ENCODE measurements around the gene PTPRCAP.
A peak's percentile ranks its signal among the peaks of the same experiment; 100 is the strongest.

Gene PTPRCAP

DNA sequence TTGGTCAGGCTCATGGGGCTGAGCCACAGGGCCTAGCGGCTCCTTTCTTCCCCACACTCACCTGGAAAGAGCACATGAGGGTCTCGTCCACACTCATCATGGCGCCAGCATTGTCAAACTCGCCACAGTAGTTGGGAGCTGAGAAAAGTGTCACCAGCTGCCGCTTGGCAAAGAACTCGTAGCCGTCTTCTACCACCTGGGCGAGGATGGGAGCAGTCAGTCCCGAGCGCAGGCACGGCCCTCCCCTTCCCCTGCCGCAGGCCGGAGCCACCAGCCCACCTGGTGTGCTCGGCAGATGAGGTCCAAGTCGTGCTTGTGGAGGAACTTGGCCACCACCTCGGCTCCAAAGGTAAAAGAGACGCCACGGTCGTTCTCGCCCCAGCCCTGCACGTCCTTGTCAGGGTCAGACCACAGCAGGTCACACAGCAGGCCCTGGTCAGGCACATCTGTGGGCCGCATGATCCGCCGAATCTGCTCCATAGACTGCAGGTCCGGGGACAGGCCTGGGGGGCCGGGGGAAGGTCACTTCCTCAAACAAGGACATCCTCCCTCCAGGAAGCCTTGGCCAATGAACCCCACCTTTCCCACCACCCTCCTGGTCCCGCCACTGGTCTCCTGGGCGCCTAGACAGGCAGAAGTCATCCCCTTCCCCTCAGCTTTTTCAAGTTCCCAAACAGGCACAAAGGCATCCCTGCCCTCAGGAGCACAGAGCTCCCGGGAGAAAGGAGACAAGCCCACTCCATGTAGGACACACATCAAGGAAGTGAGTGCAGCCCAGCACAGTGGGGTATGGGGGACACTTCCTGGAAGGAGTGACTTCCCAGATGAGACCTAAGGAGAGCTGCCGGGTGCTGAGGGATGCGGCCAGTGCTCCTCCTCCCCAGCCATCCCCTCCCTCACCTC is 38.6 kb downstream of the PTPRCAP start:
- DNase-seq (ENCODE audit: low read depth in 2 of 3, low spot score in 2 of 3) = no peak

DNA sequence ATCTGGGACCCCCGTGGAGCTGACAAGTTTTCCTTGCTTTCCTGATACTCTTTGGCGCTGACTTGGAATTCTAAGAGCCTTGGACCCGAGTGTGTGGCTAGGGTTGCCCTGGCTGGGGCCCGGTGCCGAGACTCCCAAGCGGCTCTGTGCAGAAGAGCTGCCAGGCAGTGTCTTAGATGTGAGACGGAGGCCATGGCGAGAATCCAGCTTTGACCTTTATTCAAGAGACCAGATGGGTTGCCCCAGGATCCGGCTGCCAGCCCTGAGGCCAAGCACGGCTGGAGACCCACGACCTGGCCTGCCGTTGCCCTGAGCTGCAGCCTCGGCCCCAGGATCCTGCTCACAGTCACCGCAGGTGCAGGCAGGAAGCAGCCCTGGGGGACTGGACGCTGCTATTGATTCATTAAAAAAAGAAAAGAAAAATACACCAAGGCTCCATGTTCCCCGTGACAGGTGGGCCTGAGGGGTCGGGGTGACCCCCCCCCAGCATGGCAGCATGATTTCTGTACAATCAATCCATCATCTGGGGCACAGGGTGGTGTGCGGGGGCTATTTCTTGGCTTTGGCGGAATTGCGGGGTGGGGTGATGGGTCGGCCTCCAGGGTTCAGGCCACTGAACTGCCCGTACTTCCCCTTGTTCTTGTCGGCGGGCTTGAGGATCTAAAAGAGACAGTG is 39.4 kb downstream of the PTPRCAP start:
- DNase-seq (ENCODE audit: low read depth in 2 of 3, low spot score in 2 of 3) = no peak

- DNase-seq (ENCODE audit: low read depth in 2 of 3, low spot score in 2 of 3) = no peak
Observed at GRCh38 chr11:67397536-67397935, 39.9 kb downstream of the PTPRCAP start.

DNA sequence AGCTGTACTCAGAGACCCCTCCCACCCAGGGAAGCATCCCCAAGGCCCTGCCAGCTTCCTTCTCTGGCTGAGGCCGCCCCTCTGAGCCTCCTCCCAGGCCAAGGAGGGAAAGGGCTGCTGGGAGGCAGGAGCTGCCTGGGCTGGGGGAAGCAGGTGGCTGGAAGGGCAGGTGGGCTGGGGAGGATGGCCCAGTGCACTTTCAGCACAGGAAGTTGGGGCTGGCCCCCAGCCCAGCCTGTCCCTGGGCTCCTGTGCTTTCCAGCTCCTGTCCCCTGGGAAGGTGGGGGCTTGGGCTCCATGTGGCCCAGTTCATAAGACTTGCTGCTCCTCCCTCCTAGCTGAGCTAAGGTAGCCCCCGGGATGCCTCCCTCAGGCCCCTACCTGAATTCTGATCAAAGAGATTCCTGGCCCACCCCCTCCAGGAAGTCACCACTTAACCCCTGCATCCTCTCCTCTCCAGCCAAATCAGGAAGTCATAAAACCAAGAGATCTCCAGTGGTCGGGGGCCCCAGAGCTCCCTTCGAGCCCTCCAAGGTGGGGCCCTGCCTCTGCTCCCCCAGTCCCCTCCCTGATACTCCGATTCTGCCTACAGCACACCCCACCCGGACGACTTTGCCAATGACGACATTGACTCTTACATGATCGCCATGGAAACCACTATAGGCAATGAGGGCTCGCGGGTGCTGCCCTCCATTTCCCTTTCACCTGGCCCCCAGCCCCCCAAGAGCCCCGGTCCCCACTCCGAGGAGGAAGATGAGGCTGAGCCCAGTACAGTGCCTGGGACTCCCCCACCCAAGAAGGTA is 40.7 kb downstream of the PTPRCAP start:
- DNase-seq (ENCODE audit: low read depth in 2 of 3, low spot score in 2 of 3) = no peak

GRCh38 chr11:67396259-67396581 is 41.3 kb downstream of the PTPRCAP start:
- DNase-seq (ENCODE audit: low read depth in 2 of 3, low spot score in 2 of 3) = no peak

GRCh38 chr11:67395555-67396258 is 41.8 kb downstream of the PTPRCAP start:
- DNase-seq (ENCODE audit: low read depth in 2 of 3, low spot score in 2 of 3) = no peak

DNA sequence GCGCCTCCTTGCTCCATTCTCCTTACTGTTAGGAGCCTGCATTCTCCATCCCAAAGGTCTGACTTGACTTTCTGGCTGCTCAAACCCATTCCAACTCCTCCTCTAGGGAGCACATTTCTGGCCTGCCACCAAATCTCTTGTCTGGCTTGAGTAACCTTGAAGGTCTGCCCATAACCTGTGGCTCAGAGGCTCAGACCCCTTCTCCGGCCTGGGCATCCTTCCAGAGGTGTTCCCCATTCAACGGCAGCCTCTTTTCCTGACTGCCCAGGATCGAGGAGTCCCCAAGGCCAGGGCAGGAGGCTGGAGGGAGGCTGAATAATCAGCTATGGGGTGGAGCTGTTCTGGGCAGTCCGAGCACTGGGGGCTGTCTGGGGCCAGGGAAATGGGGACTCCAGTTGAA is 43.5 kb downstream of the PTPRCAP start:
- DNase-seq (ENCODE audit: low read depth in 2 of 3, low spot score in 2 of 3) = no peak

DNA sequence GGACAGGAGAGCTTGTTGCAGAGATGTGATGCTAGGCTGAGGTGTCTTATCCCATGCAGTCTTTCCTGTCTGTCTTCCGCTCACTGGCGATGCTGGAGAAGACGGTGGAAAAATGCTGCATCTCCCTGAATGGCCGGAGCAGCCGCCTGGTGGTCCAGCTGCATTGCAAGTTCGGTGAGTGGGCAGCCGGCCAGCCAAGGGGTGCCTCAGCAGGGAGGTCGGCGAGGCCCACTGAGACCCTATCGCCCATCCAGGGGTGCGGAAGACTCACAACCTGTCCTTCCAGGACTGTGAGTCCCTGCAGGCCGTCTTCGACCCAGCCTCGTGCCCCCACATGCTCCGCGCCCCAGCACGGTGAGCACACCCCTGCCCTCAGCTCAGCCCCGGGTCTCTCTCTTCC is 44.0 kb downstream of the PTPRCAP start:
- DNase-seq (ENCODE audit: low read depth in 2 of 3, low spot score in 2 of 3) = no peak

DNA sequence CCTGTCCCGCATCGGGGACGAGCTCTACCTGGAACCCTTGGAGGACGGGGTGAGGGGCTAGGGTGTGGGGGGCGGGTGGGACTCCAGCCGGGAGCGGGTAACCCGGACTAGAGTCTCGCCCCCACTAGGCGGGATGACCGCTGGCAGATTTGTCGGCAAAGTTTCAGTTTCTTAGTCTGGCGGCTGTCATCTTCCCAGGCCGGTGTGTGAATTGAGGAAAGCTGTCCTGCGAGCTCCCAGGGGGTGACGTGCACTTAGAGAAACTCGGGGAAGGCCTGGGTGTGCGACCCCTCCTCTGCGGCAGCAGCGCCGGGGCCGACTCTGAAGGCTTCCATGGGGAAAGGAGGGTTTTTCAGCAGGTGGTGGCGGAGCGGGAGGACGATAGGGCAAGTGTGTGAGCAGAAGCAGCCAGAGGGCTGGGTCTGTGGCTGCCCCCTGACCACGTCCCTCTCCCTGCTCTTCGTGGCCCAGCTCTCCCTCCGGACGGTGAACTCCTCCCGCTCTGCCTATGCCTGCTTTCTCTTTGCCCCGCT is 45.2 kb downstream of the PTPRCAP start:
- no peak for DNase-seq (ENCODE audit: low read depth in 2 of 3, low spot score in 2 of 3)

GRCh38 chr11:67391304-67392182 is 45.9 kb downstream of the PTPRCAP start, which contains the start of gene RAD9A:
Gene RAD9A, plus strand, starts transcription at chr11:67391986. Its CDS starts 59 bp downstream, at chr11:67392045.
- peak; percentile 84 to 91 (median 85) for DNase-seq (ENCODE audit: low read depth in 2 of 3, low spot score in 2 of 3)

DNA sequence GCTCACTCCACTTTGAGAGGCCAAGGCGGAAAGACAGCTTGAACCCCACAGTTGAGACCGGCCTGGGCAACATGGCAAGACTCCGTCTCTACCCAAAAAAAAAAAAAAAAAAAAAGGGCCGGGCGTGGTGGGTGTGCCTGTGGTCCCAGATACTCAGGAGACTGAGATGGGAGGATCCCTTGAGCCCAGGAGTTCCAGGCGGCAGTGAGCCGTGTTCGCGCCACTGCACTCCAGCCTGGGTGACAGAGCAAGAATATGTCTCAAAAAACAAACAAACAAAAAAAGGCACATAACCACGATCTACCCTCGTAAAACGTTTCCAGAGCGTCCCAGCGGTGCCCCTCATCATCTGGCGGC is 46.6 kb downstream of the PTPRCAP start:
- no peak for DNase-seq (ENCODE audit: low read depth in 2 of 3, low spot score in 2 of 3)

DNA sequence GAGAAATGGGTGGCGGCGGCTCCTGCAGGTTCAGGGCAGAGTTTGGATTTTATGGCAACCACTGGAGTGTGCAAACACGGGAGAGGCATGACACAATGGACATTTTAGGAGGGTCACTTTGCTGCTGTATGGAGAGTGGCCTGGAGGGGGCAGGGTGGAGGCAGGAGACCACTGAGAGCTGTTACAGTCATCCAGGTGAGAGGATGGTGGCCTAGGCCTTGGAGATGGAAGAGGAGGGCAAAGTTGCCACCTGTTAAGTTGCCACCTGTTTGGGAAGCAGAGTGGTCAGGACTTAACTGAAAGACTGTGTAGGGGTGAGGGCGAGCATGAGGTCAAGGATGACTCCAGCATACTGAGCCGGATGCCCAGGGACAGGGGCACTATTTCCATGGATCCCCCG is 48.0 kb downstream of the PTPRCAP start:
- DNase-seq (ENCODE audit: low read depth in 2 of 3, low spot score in 2 of 3) = no peak

- DNase-seq (ENCODE audit: low read depth in 2 of 3, low spot score in 2 of 3) = no peak
Observed at GRCh38 chr11:67387518-67387917, 50.0 kb downstream of the PTPRCAP start.

DNA sequence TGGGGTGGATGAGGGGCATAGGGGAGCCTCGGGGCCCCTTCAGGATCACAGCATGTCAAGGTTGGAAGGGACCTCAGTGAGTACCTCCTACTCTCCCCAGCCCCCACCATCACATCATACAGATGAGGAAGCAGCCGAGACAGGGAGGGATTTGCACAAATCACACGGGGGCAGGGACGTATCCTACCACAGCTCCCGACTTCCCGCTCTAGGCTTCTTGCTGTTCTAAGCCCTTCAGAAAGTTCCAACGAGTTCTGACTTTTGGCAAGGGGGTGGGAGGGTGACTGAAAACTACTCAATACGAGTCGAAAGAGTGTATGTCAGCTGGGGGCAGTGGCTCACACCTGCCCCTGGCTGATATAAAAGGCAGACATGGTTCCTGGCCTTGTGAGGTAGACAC is 50.4 kb downstream of the PTPRCAP start:
- no peak for DNase-seq (ENCODE audit: low read depth in 2 of 3, low spot score in 2 of 3)
